ENCODE results near the gene BTBD17.

GRCh38 chr17:74359916-74360315 is 1.8 kb downstream of the BTBD17 start:
- TF ChIP-seq POLR2A (IDR thresholded peaks at IDR 0.05): no peak
- no peak for TF ChIP-seq CTCF (IDR thresholded peaks at IDR 0.05)
- TF ChIP-seq EP300 (IDR thresholded peaks at IDR 0.05): no peak
